HepG2 (cell line): ENCODE results near the gene PIAS3. TPM values are rescaled to one million over a fixed set of nuclear protein-coding genes. Genes with fewer than 3 reads are reported as not detected.
A peak's percentile ranks its signal among the peaks of the same experiment; 100 is the strongest.

Source experiments
- AGO1 ChIP-seq: fragments of 200-400 bp; formaldehyde crosslinking; IDR thresholded peaks from 2 replicates; pipeline ENCODE4 v1.6.1; 2017; ENCODE audit warnings: mild to moderate bottlenecking, low read depth, low read length, moderate library complexity; ENCODE audit not compliant: poor library complexity, severe bottlenecking
- BORCS8-MEF2B ChIP-seq: sonication (generic); formaldehyde crosslinking; IDR thresholded peaks from 2 replicates; pipeline ENCODE4 v1.8.0; 2022; ENCODE audit warnings: mild to moderate bottlenecking, missing genetic modification reagents
- CEBPB ChIP-seq: IDR thresholded peaks from 2 replicates; pipeline ENCODE4 v1.6.1; 2011; ENCODE audit warnings: low read depth, low read length, improper control_type of control experiment, borderline replicate concordance
- DMTF1 ChIP-seq: sonication (generic); formaldehyde crosslinking; IDR thresholded peaks from 2 replicates; pipeline ENCODE4 v1.4.0; 2020; ENCODE audit warnings: mild to moderate bottlenecking, missing genetic modification reagents
- FOSL2 ChIP-seq: sonication (generic); formaldehyde crosslinking; IDR thresholded peaks from 2 replicates; pipeline ENCODE4 v1.4.0; 2020; ENCODE audit warnings: missing genetic modification reagents
- GABPB1 ChIP-seq: IDR thresholded peaks from 2 replicates; pipeline ENCODE4 v1.6.1; 2016; ENCODE audit warnings: mild to moderate bottlenecking, missing genetic modification reagents, moderate library complexity, missing compliant biosample characterization
- HDAC1 ChIP-seq: sonication (generic); formaldehyde crosslinking; IDR thresholded peaks from 2 replicates; pipeline ENCODE4 v1.5.1; 2020; ENCODE audit warnings: mild to moderate bottlenecking, missing genetic modification reagents
- IKZF5 ChIP-seq: IDR thresholded peaks from 2 replicates; pipeline ENCODE4 v1.6.1; 2018; ENCODE audit warnings: missing genetic modification reagents, mild to moderate bottlenecking, missing compliant biosample characterization
- KLF15 ChIP-seq: sonication (generic); formaldehyde crosslinking; IDR thresholded peaks from 2 replicates; pipeline ENCODE4 v1.8.1; 2023; ENCODE audit warnings: borderline replicate concordance, mild to moderate bottlenecking, inconsistent platforms, missing genetic modification reagents, mixed read lengths
- PAWR ChIP-seq: sonication (generic); formaldehyde crosslinking; IDR thresholded peaks from 2 replicates; pipeline ENCODE4 v1.4.0; 2020; ENCODE audit warnings: missing genetic modification reagents, mild to moderate bottlenecking, borderline replicate concordance
- RFXANK ChIP-seq: IDR thresholded peaks from 2 replicates; pipeline ENCODE4 v1.6.1; 2016
- RFXAP ChIP-seq: sonication (generic); formaldehyde crosslinking; IDR thresholded peaks from 2 replicates; pipeline ENCODE4 v1.4.0; 2020; ENCODE audit warnings: missing genetic modification reagents, borderline replicate concordance
- SPEN ChIP-seq: sonication (generic); formaldehyde crosslinking; IDR thresholded peaks from 2 replicates; pipeline ENCODE4 v1.5.1; 2020; ENCODE audit warnings: low read depth, mild to moderate bottlenecking, missing genetic modification reagents
- TEAD3 ChIP-seq: optimal IDR thresholded peaks from 2 replicates; pipeline ENCODE3; 2016; ENCODE audit warnings: borderline replicate concordance
- TOPORS ChIP-seq: sonication (generic); formaldehyde crosslinking; IDR thresholded peaks from 2 replicates; pipeline ENCODE4 v1.8.0; 2023; ENCODE audit warnings: mild to moderate bottlenecking, missing genetic modification reagents
- TP53 ChIP-seq: sonication (generic); formaldehyde crosslinking; conservative IDR thresholded peaks from 2 replicates; pipeline ENCODE4 v1.4.0; 2020; ENCODE audit warnings: missing genetic modification reagents
- ZNF33B ChIP-seq: sonication (generic); formaldehyde crosslinking; IDR thresholded peaks from 2 replicates; pipeline ENCODE4 v1.5.1; 2020; ENCODE audit warnings: mild to moderate bottlenecking, missing genetic modification reagents
- ZNF350 ChIP-seq: sonication (generic); formaldehyde crosslinking; IDR thresholded peaks from 2 replicates; pipeline ENCODE4 v1.4.0; 2020; ENCODE audit warnings: mild to moderate bottlenecking, low read depth, missing genetic modification reagents, borderline replicate concordance
- ZNF451 ChIP-seq: sonication (generic); formaldehyde crosslinking; IDR thresholded peaks from 2 replicates; pipeline ENCODE4 v1.5.0; 2020; ENCODE audit warnings: mild to moderate bottlenecking, missing genetic modification reagents
- ZNF484 ChIP-seq: sonication (generic); formaldehyde crosslinking; IDR thresholded peaks from 2 replicates; pipeline ENCODE4 v1.5.1; 2020; ENCODE audit warnings: mild to moderate bottlenecking, low read depth, missing genetic modification reagents, borderline replicate concordance
- ZNF496 ChIP-seq: sonication (generic); formaldehyde crosslinking; IDR thresholded peaks from 2 replicates; pipeline ENCODE4 v1.8.1; 2023; ENCODE audit warnings: mild to moderate bottlenecking, moderate library complexity, missing genetic modification reagents; ENCODE audit not compliant: insufficient replicate concordance
- ZNF556 ChIP-seq: sonication (generic); formaldehyde crosslinking; IDR thresholded peaks from 2 replicates; pipeline ENCODE4 v1.4.0; 2020; ENCODE audit warnings: mild to moderate bottlenecking, missing genetic modification reagents, borderline replicate concordance
- ZNF7 ChIP-seq: IDR thresholded peaks from 2 replicates; pipeline ENCODE4 v1.6.1; 2016; ENCODE audit warnings: missing biosample characterization, missing genetic modification reagents
- ZNF737 ChIP-seq: sonication (generic); formaldehyde crosslinking; IDR thresholded peaks from 2 replicates; pipeline ENCODE4 v1.5.0; 2020; ENCODE audit warnings: missing genetic modification reagents, mild to moderate bottlenecking, borderline replicate concordance
- ZNF850 ChIP-seq: sonication (generic); formaldehyde crosslinking; conservative IDR thresholded peaks from 2 replicates; pipeline ENCODE4 v1.9.0; 2021; ENCODE audit warnings: mild to moderate bottlenecking, missing genetic modification reagents
- ZNF879 ChIP-seq: sonication (generic); formaldehyde crosslinking; IDR thresholded peaks from 2 replicates; pipeline ENCODE4 v1.8.1; 2023; ENCODE audit warnings: missing genetic modification reagents
- polyA plus RNA-seq, 8 experiments: library from polyadenylated mRNA; depleted of rRNA in 3 of 8; stranded (reverse) in 7 of 8; unstranded in 1 of 8; fragments of >200 nt; fragmentation: Illumina TruSeq in 4 of 8; extraction: Trizol in 4 of 8; gene quantifications; 2 replicates each; pipeline versions ENCODE4 v1.2.1 to v1.2.3, GENCODE V29; 2011 to 2016; ENCODE audit warnings: low read depth in 4 of 8, missing spikeins in 1 of 8, mixed read lengths in 1 of 8; ENCODE audit not compliant: insufficient read depth in 1 of 8
- total RNA-seq, 5 experiments: library from RNA; depleted of rRNA; stranded (reverse); fragments of >200 nt; fragmentation: Illumina TruSeq; extraction: Trizol; gene quantifications; 2 replicates each; pipeline ENCODE4 v1.2.3, GENCODE V29; 2016; ENCODE audit warnings: low read depth in 1 of 5
- TF ChIP-seq, protein P1 (sequence below): sonication (generic); formaldehyde crosslinking; IDR thresholded peaks from 2 replicates; pipeline ENCODE4 v1.8.0; 2022; ENCODE audit warnings: mild to moderate bottlenecking, missing genetic modification reagents; ENCODE audit not compliant: insufficient replicate concordance

The PIAS3 gene
- total and polyA plus RNA-seq, 2 of the 13 experiments (the other 11 are each of a cell fraction or from before 2014, with no cell fraction given) = 3.7 to 8.0 TPM

- TF ChIP-seq DMTF1 (CRISPR knock-in tag) = no peak
- no peak for TF ChIP-seq TOPORS
- TF ChIP-seq, protein P1, sequence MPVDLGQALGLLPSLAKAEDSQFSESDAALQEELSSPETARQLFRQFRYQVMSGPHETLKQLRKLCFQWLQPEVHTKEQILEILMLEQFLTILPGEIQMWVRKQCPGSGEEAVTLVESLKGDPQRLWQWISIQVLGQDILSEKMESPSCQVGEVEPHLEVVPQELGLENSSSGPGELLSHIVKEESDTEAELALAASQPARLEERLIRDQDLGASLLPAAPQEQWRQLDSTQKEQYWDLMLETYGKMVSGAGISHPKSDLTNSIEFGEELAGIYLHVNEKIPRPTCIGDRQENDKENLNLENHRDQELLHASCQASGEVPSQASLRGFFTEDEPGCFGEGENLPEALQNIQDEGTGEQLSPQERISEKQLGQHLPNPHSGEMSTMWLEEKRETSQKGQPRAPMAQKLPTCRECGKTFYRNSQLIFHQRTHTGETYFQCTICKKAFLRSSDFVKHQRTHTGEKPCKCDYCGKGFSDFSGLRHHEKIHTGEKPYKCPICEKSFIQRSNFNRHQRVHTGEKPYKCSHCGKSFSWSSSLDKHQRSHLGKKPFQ (CRISPR knock-in tag) = no peak
- no peak for TF ChIP-seq RFXANK (CRISPR knock-in tag)
- no peak for TF ChIP-seq TP53 (CRISPR knock-in tag)
- no peak for TF ChIP-seq ZNF484 (CRISPR knock-in tag)
- TF ChIP-seq FOSL2 (CRISPR knock-in tag) = no peak; the same call in 1 of the 2 replicates
- TF ChIP-seq ZNF496 (CRISPR knock-in tag) = no peak
- no peak for TF ChIP-seq ZNF850 (CRISPR knock-in tag)
- peak; percentile 10; the same call in 1 of the 2 replicates for TF ChIP-seq SPEN
- TF ChIP-seq AGO1 = no peak
- TF ChIP-seq ZNF556 = no peak; the same call in 1 of the 2 replicates
- peak; percentile 71; the same call in 1 of the 2 replicates for TF ChIP-seq HDAC1
- TF ChIP-seq CEBPB = no peak
- TF ChIP-seq ZNF879 = no peak
- TF ChIP-seq IKZF5 = peak; percentile 19; the same call in 1 of the 2 replicates
- TF ChIP-seq ZNF451 (CRISPR knock-in tag) = no peak
- TF ChIP-seq PAWR = no peak
- TF ChIP-seq KLF15 (CRISPR knock-in tag) = no peak
- TF ChIP-seq ZNF7 (CRISPR knock-in tag) = no peak
- TF ChIP-seq GABPB1 (CRISPR knock-in tag) = peak; percentile 64; the same call in 1 of the 2 replicates
- no peak for TF ChIP-seq ZNF737 (CRISPR knock-in tag)
- TF ChIP-seq RFXAP = 0 out of 2 replicates have a peak, but pooled peaks have one; percentile 69
- TF ChIP-seq ZNF350 (CRISPR knock-in tag) = peak; percentile 49; the same call in 1 of the 2 replicates
- TF ChIP-seq BORCS8-MEF2B (CRISPR knock-in tag) = no peak
- no peak for TF ChIP-seq ZNF33B (CRISPR knock-in tag)
- peak; percentile 45 for TF ChIP-seq TEAD3 (CRISPR knock-in tag)
Measured at GRCh38 chr1:145858901-145859490, at the start of gene PIAS3 (continued).
